ENCODE data around the gene MAP1LC3C. TPM values are rescaled to one million over a fixed set of nuclear protein-coding genes. Genes with fewer than 3 reads are reported as not detected.

Gene MAP1LC3C
- total RNA-seq, 1 experiment from 2014 or later = not detected

GRCh38 chr1:242008826-242009495 lies 10.1 kb upstream of the MAP1LC3C start:
- Histone ChIP-seq H3K36me3 (ENCODE audit: low read depth, low read length) (no peaks in the 10 kb centered on the region), H3K79me2 (ENCODE audit: low read length) (no peaks in the 10 kb centered on the region), H3K4me2 (ENCODE audit: low read length) (no peak overlapping the region), H3K27ac (ENCODE audit: low read length) (no peak overlapping the region), H4K20me1 (ENCODE audit: low read length) (no peaks in the 10 kb centered on the region), H2AFZ (ENCODE audit: low read length) (no peak overlapping the region), H3K9ac (ENCODE audit: low read length) (no peak overlapping the region), H3F3A (ENCODE audit: low read length, unreplicated experiment) (peaks cover 3% of the 10 kb centered on the region), H3K9me2 (replicated peaks; ENCODE audit: low read length) (no peaks in the 10 kb centered on the region), H3K27me3 (ENCODE audit: low read length) (no peaks in the 10 kb centered on the region), H3K4me3 (ENCODE audit: low read length) (no peak overlapping the region), H3K4me1 (ENCODE audit: insufficient read depth, low read length) (peaks cover 10% of the 10 kb centered on the region; the same call in 1 of the 2 replicates), H3K9me3 (ENCODE audit: low read length) (no peaks in the 10 kb centered on the region)
- TF ChIP-seq EZH2phosphoT487 (IDR thresholded peaks at IDR 0.05; ENCODE audit: borderline replicate concordance, low read length) = no peak
- no peak for TF ChIP-seq EZH2 (IDR thresholded peaks at IDR 0.05; ENCODE audit: low read length, unreplicated experiment)
- TF ChIP-seq CTCF (conservative IDR thresholded peaks at IDR 0.05; ENCODE audit: low read depth, low read length) = no peak
- DNase-seq (no peak), ATAC-seq (no peak)
- intact Hi-C loops (cut with micrococcal nuclease) = no loop called here
- no TSS peak for BruUV-seq (replicated peaks)
- POLR2A ChIA-PET (ENCODE audit: unreplicated experiment) = no interaction called here
- CTCF ChIA-PET = interaction anchor here (0.6 kb wide), 2 partner anchors 12 to 209 kb away, joined by 3 to 6 read pairs; no protein-coding TSS in a partner anchor

- no peak overlapping the region for H3K4me2 ChIP-seq (ENCODE audit: low read length)
- BruUV-seq (replicated peaks) = no TSS peak
- ChIA-PET POLR2A (ENCODE audit: unreplicated experiment) (no interaction called here), CTCF (no interaction called here)
- intact Hi-C loops (cut with micrococcal nuclease) = no loop called here
- TF ChIP-seq EZH2phosphoT487 (IDR thresholded peaks at IDR 0.05; ENCODE audit: borderline replicate concordance, low read length) (no peak), CTCF (conservative IDR thresholded peaks at IDR 0.05; ENCODE audit: low read depth, low read length) (no peak), EZH2 (IDR thresholded peaks at IDR 0.05; ENCODE audit: low read length, unreplicated experiment) (no peak)
- no peaks in the 10 kb centered on the region for H3K9me3 ChIP-seq (ENCODE audit: low read length)
- no peak overlapping the region for H3K9ac ChIP-seq (ENCODE audit: low read length)
- H4K20me1 ChIP-seq (ENCODE audit: low read length) = no peaks in the 10 kb centered on the region
- no peak for ATAC-seq
- peaks cover 5% of the 10 kb centered on the region; the same call in 1 of the 2 replicates for H3K4me1 ChIP-seq (ENCODE audit: insufficient read depth, low read length)
- H3K9me2 ChIP-seq (replicated peaks; ENCODE audit: low read length) = no peaks in the 10 kb centered on the region
- no peaks in the 10 kb centered on the region for H3K27me3 ChIP-seq (ENCODE audit: low read length)
- H3K79me2 ChIP-seq (ENCODE audit: low read length) = no peaks in the 10 kb centered on the region
- DNase-seq = no peak
- no peaks in the 10 kb centered on the region for H3F3A ChIP-seq (ENCODE audit: low read length, unreplicated experiment)
- H3K4me3 ChIP-seq (ENCODE audit: low read length) = no peak overlapping the region
- H3K27ac ChIP-seq (ENCODE audit: low read length) = no peak overlapping the region
- H3K36me3 ChIP-seq (ENCODE audit: low read depth, low read length) = no peaks in the 10 kb centered on the region
- no peak overlapping the region for H2AFZ ChIP-seq (ENCODE audit: low read length)
Measured at GRCh38 chr1:242006976-242007375, 8.1 kb upstream of the MAP1LC3C start.

- H3K4me1 ChIP-seq (ENCODE audit: insufficient read depth, low read length) = no peaks in the 10 kb centered on the region
- H3K4me3 ChIP-seq (ENCODE audit: low read length) = no peak overlapping the region
- H3K79me2 ChIP-seq (ENCODE audit: low read length) = no peaks in the 10 kb centered on the region
- no peaks in the 10 kb centered on the region for H3K27me3 ChIP-seq (ENCODE audit: low read length)
- no peak overlapping the region for H3K4me2 ChIP-seq (ENCODE audit: low read length)
- ATAC-seq (peak; percentile 15; the same call in 1 of the 2 replicates), DNase-seq (peak; percentile 43)
- intact Hi-C loops (cut with micrococcal nuclease) = no loop called here
- H3K9me3 ChIP-seq (ENCODE audit: low read length) = no peaks in the 10 kb centered on the region
- ChIA-PET CTCF (no interaction called here), POLR2A (ENCODE audit: unreplicated experiment) (no interaction called here)
- no peak overlapping the region for H3K27ac ChIP-seq (ENCODE audit: low read length)
- no peak overlapping the region for H3K9ac ChIP-seq (ENCODE audit: low read length)
- H3K9me2 ChIP-seq (replicated peaks; ENCODE audit: low read length) = no peaks in the 10 kb centered on the region
- no peaks in the 10 kb centered on the region for H3K36me3 ChIP-seq (ENCODE audit: low read depth, low read length)
- no peaks in the 10 kb centered on the region for H4K20me1 ChIP-seq (ENCODE audit: low read length)
- H3F3A ChIP-seq (ENCODE audit: low read length, unreplicated experiment) = no peaks in the 10 kb centered on the region
- no peak overlapping the region for H2AFZ ChIP-seq (ENCODE audit: low read length)
- TF ChIP-seq EZH2 (IDR thresholded peaks at IDR 0.05; ENCODE audit: low read length, unreplicated experiment) (no peak), CTCF (conservative IDR thresholded peaks at IDR 0.05; ENCODE audit: low read depth, low read length) (no peak), EZH2phosphoT487 (IDR thresholded peaks at IDR 0.05; ENCODE audit: borderline replicate concordance, low read length) (no peak)
- no TSS peak for BruUV-seq (replicated peaks)
Measured at GRCh38 chr1:242005866-242006535, 7.1 kb upstream of the MAP1LC3C start.
